HCT116 (cell line): ENCODE data around the gene RC3H2.

ENCODE experiments used
- ELF1 ChIP-seq: IDR thresholded peaks from 2 replicates; pipeline ENCODE4 v1.6.1; 2012; ENCODE audit warnings: low read depth, borderline replicate concordance
- EZH2phosphoT487 ChIP-seq: fragments of 200-600 bp; IDR thresholded peaks from 2 replicates; pipeline ENCODE4 v1.6.1; 2018; ENCODE audit warnings: antibody characterized with exemption, borderline replicate concordance
- RAD21 ChIP-seq: IDR thresholded peaks from 2 replicates; pipeline ENCODE4 v1.6.1; 2012; ENCODE audit warnings: low read depth, mild to moderate bottlenecking
- SIN3A ChIP-seq: IDR thresholded peaks from 2 replicates; pipeline ENCODE4 v1.6.1; 2012; ENCODE audit warnings: low read depth
- ZNF274 ChIP-seq: fragments of 200-500 bp; sonication (Bioruptor generic); IDR thresholded peaks from 2 replicates; pipeline ENCODE4 v1.6.1; 2014; ENCODE audit warnings: mild to moderate bottlenecking, low read depth, low read length, inconsistent platforms
- TF ChIP-seq, protein P1 (sequence below), 3 experiments: fragments of 200-600 bp in 1 of 3; sonication (generic) in 1 of 3; IDR thresholded peaks in 2 of 3; conservative IDR thresholded peaks in 1 of 3; 2 replicates each; pipeline ENCODE4 v1.5.1; 2012 to 2017; ENCODE audit warnings: low read depth in 2 of 3, low read length in 2 of 3, antibody characterized with exemption in 1 of 3, borderline replicate concordance in 1 of 3, control low read depth in 1 of 3, mild to moderate bottlenecking in 1 of 3, mixed read lengths in 1 of 3, mixed run types in 1 of 3, moderate library complexity in 1 of 3; ENCODE audit not compliant: insufficient read depth in 1 of 3

DNA sequence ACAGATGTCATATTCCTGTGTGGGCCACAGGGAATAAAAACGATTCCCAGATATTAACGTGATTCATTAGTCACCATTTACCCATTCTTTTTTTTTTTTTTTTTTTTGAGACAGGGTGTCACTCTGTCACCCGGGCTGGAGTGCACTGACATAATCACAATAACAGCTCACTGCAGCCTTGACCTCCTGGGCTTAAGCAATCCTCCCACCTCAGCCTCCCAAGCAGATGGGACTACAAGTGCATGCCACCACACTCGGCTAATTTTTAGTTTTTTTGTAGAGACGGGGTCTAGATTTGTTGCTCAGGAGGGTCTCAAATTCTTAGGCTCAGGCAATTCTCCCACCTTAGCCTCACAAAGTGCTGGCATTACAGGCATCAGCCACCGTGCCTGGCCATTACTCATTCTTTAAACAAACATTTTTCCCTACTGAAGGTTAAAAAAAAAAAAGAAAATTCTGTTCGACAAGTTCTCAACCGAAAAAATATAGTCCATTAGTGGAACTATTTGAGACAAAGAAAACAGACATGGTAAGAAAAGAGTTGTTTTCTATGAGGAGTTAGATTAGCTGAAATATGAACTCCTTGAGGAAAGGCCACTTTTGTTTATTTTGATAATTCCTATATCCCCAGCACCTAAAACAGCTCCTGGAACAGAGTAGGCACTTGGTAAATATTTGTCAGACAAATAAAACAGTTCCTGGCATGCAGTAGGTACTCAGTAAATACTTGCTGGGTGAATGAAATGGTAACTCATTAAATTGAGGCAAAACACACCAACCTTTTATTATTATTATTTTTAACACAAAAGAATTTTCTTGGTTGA lies 44.6 kb downstream of the RC3H2 start:
- TF ChIP-seq RAD21: no peak
- TF ChIP-seq SIN3A: no peak
- TF ChIP-seq, protein P1, sequence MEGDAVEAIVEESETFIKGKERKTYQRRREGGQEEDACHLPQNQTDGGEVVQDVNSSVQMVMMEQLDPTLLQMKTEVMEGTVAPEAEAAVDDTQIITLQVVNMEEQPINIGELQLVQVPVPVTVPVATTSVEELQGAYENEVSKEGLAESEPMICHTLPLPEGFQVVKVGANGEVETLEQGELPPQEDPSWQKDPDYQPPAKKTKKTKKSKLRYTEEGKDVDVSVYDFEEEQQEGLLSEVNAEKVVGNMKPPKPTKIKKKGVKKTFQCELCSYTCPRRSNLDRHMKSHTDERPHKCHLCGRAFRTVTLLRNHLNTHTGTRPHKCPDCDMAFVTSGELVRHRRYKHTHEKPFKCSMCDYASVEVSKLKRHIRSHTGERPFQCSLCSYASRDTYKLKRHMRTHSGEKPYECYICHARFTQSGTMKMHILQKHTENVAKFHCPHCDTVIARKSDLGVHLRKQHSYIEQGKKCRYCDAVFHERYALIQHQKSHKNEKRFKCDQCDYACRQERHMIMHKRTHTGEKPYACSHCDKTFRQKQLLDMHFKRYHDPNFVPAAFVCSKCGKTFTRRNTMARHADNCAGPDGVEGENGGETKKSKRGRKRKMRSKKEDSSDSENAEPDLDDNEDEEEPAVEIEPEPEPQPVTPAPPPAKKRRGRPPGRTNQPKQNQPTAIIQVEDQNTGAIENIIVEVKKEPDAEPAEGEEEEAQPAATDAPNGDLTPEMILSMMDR (IDR thresholded peaks at IDR 0.05 in 2 of 3, conservative IDR thresholded peaks at IDR 0.05 in 1 of 3; ENCODE audit: borderline replicate concordance in 1 of 3, insufficient read depth in 1 of 3, low read depth in 2 of 3, low read length in 2 of 3): no peak
- no peak for TF ChIP-seq ELF1
- TF ChIP-seq ZNF274: no peak
- no peak for TF ChIP-seq EZH2phosphoT487
